HepG2 (cell line): ENCODE results near the gene NOS1AP. TPM values are rescaled to one million over a fixed set of nuclear protein-coding genes. Genes with fewer than 3 reads are reported as not detected.

Experiments used
- ATAC-seq: fragments of 200-7000 bp; cut with Tn5 transposase; 3 replicates; pipeline ENCODE4 v1.9.1; 2020; ENCODE audit warnings: mild to moderate bottlenecking, moderate library complexity
- BruUV-seq: library from RNA; stranded (reverse); fragments of 400-500 nt; replicated peaks from 2 replicates; lab custom pipeline; 2021; lab: Mats Ljungman, UMichigan
- CTCF ChIA-PET: fragments of 300-600 bp; formaldehyde crosslinking; extraction: SDS; loops from one replicate; lab custom pipeline; 2021; ENCODE audit warnings: low total read pairs, inconsistent platforms, low intra/inter-chr PET ratio; lab: Yijun Ruan, JAX
- POLR2A ChIA-PET: fragments of 350-600 bp; sonication (Branson Sonifier 250); formaldehyde crosslinking; loops from one replicate; lab custom pipeline; 2020; ENCODE audit warnings: antibody characterized with exemption, inconsistent platforms; lab: Yijun Ruan, JAX
- DNase-seq: peaks from one replicate; pipeline ENCODE4 v3.0.0-alpha.2; 2015; ENCODE audit warnings: low spot score
- FAIRE-seq: peaks from 3 replicates; lab custom pipeline; 2011; peaks lifted over from hg19 to GRCh38; lab: Jason Lieb, UNC
- H2AFZ ChIP-seq: one replicate; pipeline ENCODE4 v1.6.1; 2011; ENCODE audit warnings: low read length, inconsistent platforms
- H3K27ac ChIP-seq: fragments of 300-600 bp; 3 replicates; pipeline ENCODE4 v1.8.0; 2011; ENCODE audit warnings: mixed run types, mild to moderate bottlenecking, mixed read lengths, low read length, inconsistent platforms; ENCODE audit not compliant: insufficient read depth; ENCODE audit errors: extremely low read length
- H3K27me3 ChIP-seq, 2 experiments: fragments of 200-600 bp in 1 of 2; 2 replicates in 1 of 2; 3 replicates in 1 of 2; pipeline versions ENCODE4 v1.6.0 to v1.8.0; 2011; ENCODE audit warnings: low read length in 2 of 2, mild to moderate bottlenecking in 2 of 2, moderate library complexity in 2 of 2, inconsistent platforms in 1 of 2; ENCODE audit not compliant: insufficient read depth in 2 of 2, control insufficient read depth in 1 of 2
- H3K36me3 ChIP-seq, 2 experiments: fragments of 200-600 bp in 1 of 2; replicated peaks in 1 of 2; 2 replicates in 1 of 2; 3 replicates in 1 of 2; pipeline versions ENCODE4 v1.5.1 to v1.8.0; 2011; ENCODE audit warnings: low read length in 2 of 2, inconsistent platforms in 1 of 2; ENCODE audit not compliant: insufficient read depth in 2 of 2, control insufficient read depth in 1 of 2
- H3K4me1 ChIP-seq: 2 replicates; pipeline ENCODE4 v1.5.1; 2012; ENCODE audit warnings: low read length, inconsistent platforms; ENCODE audit not compliant: insufficient read depth
- H3K4me2 ChIP-seq: 2 replicates; pipeline ENCODE4 v1.6.0; 2011; ENCODE audit warnings: low read depth, low read length, inconsistent platforms
- H3K4me3 ChIP-seq, 3 experiments: fragments of 200-600 bp in 1 of 3; sonication (generic), shearing (Covaris generic) in 1 of 3; replicated peaks in 1 of 3; 2 replicates each; pipeline ENCODE4 v1.5.1; 2011 to 2016; ENCODE audit warnings: low read length in 3 of 3, inconsistent platforms in 2 of 3, low read depth in 2 of 3, mild to moderate bottlenecking in 2 of 3, control low read depth in 1 of 3, mixed read lengths in 1 of 3; ENCODE audit not compliant: insufficient read depth in 1 of 3
- H3K79me2 ChIP-seq: one replicate; pipeline ENCODE4 v1.6.1; 2011; ENCODE audit warnings: low read length, inconsistent platforms; ENCODE audit not compliant: insufficient read depth
- H3K9ac ChIP-seq: 2 replicates; pipeline ENCODE4 v1.6.0; 2011; ENCODE audit warnings: mild to moderate bottlenecking, low read depth, low read length, inconsistent platforms; ENCODE audit not compliant: insufficient read depth
- H3K9me3 ChIP-seq: 2 replicates; pipeline ENCODE4 v1.5.1; 2012; ENCODE audit warnings: mild to moderate bottlenecking, low read length
- H4K20me1 ChIP-seq: 2 replicates; pipeline ENCODE4 v1.6.0; 2011; ENCODE audit warnings: inconsistent platforms, mild to moderate bottlenecking, low read length, moderate library complexity; ENCODE audit not compliant: insufficient read depth
- ATF5 ChIP-seq: sonication (generic); formaldehyde crosslinking; IDR thresholded peaks from 2 replicates; pipeline ENCODE4 v1.4.0; 2020; ENCODE audit warnings: mild to moderate bottlenecking, low read depth, missing genetic modification reagents
- HIVEP1 ChIP-seq: sonication (generic); formaldehyde crosslinking; IDR thresholded peaks from 2 replicates; pipeline ENCODE4 v1.4.0; 2020; ENCODE audit warnings: mild to moderate bottlenecking, missing genetic modification reagents
- JDP2 ChIP-seq: sonication (generic); formaldehyde crosslinking; IDR thresholded peaks from 2 replicates; pipeline ENCODE4 v1.8.1; 2022; ENCODE audit warnings: missing genetic modification reagents, borderline replicate concordance
- PHF8 ChIP-seq: sonication (generic); formaldehyde crosslinking; IDR thresholded peaks from 2 replicates; pipeline ENCODE4 v1.5.0; 2020; ENCODE audit warnings: missing genetic modification reagents
- RARA ChIP-seq: IDR thresholded peaks from 2 replicates; pipeline ENCODE4 v1.6.1; 2016; ENCODE audit warnings: missing genetic modification reagents, missing compliant biosample characterization
- RBAK ChIP-seq: sonication (generic); formaldehyde crosslinking; IDR thresholded peaks from 2 replicates; pipeline ENCODE4 v1.5.1; 2020; ENCODE audit warnings: mild to moderate bottlenecking, missing genetic modification reagents
- SIX1 ChIP-seq: sonication (generic); formaldehyde crosslinking; IDR thresholded peaks from 2 replicates; pipeline ENCODE4 v1.4.0; 2020; ENCODE audit warnings: missing genetic modification reagents, borderline replicate concordance
- ZSCAN29 ChIP-seq: sonication (generic); formaldehyde crosslinking; conservative IDR thresholded peaks from 2 replicates; pipeline ENCODE4 v1.4.0; 2020; ENCODE audit warnings: mild to moderate bottlenecking, missing genetic modification reagents
- WGBS: methylation state at CpG from one replicate; pipeline ENCODE4 v1.1.6; 2017; ENCODE audit warnings: low lambda C conversion rate; 5-methylcytosine and 5-hydroxymethylcytosine counted together
- in situ Hi-C: cut with HindIII; loops from 2 replicates; pipeline ENCODE4 v1.10.0; 2017; ENCODE audit warnings: low pct_unique_long_range_greater_than_20kb; ENCODE audit not compliant: extremely low pct_ligation_motif_present
- intact Hi-C: fragments of 100-400 bp; cut with micrococcal nuclease; formaldehyde crosslinking; loops from one replicate; pipeline ENCODE4 v1.10.0; 2022; ENCODE audit not compliant: unreplicated experiment
- polyA plus RNA-seq, 8 experiments: library from polyadenylated mRNA; depleted of rRNA in 3 of 8; stranded (reverse) in 7 of 8; unstranded in 1 of 8; fragments of >200 nt; fragmentation: Illumina TruSeq in 4 of 8; extraction: Trizol in 4 of 8; gene quantifications; 2 replicates each; pipeline versions ENCODE4 v1.2.1 to v1.2.3, GENCODE V29; 2011 to 2016; ENCODE audit warnings: low read depth in 4 of 8, missing spikeins in 1 of 8, mixed read lengths in 1 of 8; ENCODE audit not compliant: insufficient read depth in 1 of 8
- total RNA-seq, 5 experiments: library from RNA; depleted of rRNA; stranded (reverse); fragments of >200 nt; fragmentation: Illumina TruSeq; extraction: Trizol; gene quantifications; 2 replicates each; pipeline ENCODE4 v1.2.3, GENCODE V29; 2016; ENCODE audit warnings: low read depth in 1 of 5
- TF ChIP-seq, protein P1 (sequence below): sonication (generic); formaldehyde crosslinking; IDR thresholded peaks from 2 replicates; pipeline ENCODE4 v1.5.0; 2020; ENCODE audit warnings: missing genetic modification reagents, mild to moderate bottlenecking, borderline replicate concordance
- TF ChIP-seq, protein P2 (sequence below): sonication (generic); formaldehyde crosslinking; IDR thresholded peaks from 2 replicates; pipeline ENCODE4 v1.4.0; 2020; ENCODE audit warnings: missing genetic modification reagents, mild to moderate bottlenecking, borderline replicate concordance

NOS1AP gene
- total and polyA plus RNA-seq, 2 of the 13 experiments (the other 11 are each of a cell fraction or from before 2014, with no cell fraction given), result 2.0 to 3.3 TPM

DNA sequence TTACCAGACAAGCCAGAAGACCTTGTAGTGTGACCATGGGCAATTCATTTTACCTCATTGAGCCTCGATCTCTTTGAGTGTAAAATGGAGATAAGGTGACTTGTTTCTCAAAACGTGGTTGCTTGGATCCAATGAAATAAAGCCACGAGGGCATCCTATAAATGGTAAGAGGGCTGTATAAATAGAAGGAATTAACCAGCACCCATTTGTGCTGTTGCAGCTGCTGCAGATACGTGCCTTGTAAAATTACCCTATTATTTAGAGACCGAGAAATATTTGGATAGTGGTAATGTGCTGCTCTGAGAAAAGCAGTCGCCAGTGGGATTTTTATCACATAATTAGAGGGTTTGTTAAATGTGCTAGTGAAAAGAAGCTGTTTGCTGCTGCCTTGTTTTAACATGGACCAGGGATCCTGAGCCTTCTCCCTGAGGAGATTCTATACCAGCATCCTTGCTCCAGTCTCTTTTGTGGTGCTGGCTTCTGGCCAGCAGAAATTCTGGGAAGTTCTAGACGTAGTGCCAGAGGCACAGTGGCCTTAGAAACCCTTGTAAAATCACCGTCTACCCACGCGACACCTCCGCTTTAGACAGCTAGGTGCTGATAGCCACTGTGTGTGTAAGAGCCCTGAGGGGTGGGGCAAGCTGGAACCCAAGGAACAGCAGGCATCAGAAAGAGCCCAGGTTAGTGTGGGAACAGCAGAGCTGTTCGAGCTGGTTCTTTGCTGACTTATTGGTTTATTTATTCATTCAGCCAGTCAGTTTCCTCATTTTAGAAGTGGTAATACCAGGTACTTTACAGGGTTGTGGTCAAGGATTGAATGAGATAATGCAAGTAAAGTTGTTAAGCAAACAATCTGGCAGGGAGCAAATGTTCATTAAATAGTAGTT is 137.5 kb downstream of the NOS1AP start (continued):
- no peak for TF ChIP-seq SIX1 (CRISPR knock-in tag)
- no peak for TF ChIP-seq ZSCAN29
- TF ChIP-seq, protein P1, sequence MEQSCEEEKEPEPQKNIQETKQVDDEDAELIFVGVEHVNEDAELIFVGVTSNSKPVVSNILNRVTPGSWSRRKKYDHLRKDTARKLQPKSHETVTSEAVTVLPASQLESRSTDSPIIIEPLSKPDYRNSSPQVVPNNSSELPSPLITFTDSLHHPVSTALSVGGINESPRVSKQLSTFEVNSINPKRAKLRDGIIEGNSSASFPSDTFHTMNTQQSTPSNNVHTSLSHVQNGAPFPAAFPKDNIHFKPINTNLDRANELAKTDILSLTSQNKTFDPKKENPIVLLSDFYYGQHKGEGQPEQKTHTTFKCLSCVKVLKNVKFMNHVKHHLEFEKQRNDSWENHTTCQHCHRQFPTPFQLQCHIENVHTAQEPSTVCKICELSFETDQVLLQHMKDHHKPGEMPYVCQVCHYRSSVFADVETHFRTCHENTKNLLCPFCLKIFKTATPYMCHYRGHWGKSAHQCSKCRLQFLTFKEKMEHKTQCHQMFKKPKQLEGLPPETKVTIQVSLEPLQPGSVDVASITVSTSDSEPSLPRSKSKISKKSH (CRISPR knock-in tag), result no peak
- TF ChIP-seq RARA (CRISPR knock-in tag), result no peak

DNA sequence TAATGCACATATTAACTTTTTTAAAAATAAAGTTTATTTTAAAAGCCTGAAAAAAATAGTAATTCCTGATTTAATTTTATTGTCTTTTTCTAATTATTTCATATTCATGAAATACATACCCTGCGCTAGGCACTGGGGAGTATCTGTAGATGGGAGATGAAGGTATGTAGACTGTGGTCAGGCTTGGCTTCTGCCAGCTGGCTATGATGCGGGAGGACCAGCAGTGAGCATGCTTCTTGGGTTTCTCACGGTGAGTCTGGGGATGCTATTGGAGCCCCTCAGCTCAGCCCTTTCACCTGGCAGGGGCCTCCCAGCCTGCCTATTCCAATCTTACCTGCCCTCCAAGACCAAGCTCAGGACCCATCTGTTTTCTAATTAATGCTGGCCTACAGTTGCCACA is 138.4 kb downstream of the NOS1AP start:
- no TSS peak for BruUV-seq
- Histone ChIP-seq H3K9ac (no peak overlapping the region), H3K4me2 (no peak overlapping the region), H3K36me3 (no peaks in the 10 kb centered on the region), H3K4me3 (no peak overlapping the region), H3K27ac (no peak overlapping the region), H2AFZ (no peak overlapping the region), H3K4me1 (peaks cover 56% of the 10 kb centered on the region), H3K79me2 (peaks cover 28% of the 10 kb centered on the region), H3K9me3 (no peaks in the 10 kb centered on the region), H3K27me3 (no peaks in the 10 kb centered on the region; a peak in 1 of 5 replicates), H4K20me1 (peaks cover 1% of the 10 kb centered on the region; the same call in 1 of the 2 replicates)
- FAIRE-seq (no peak), DNase-seq (no peak), ATAC-seq (no peak)
- ChIA-PET POLR2A (interaction anchor here (1.3 kb wide), 1 partner anchor 19 kb away, joined by 3 read pairs; no protein-coding TSS in a partner anchor), CTCF (no interaction called here)
- intact Hi-C loops (loop anchor here (5.0 kb wide), 1 partner anchor 544 kb away; no protein-coding TSS in a partner anchor), in situ Hi-C loops (no loop called here)
- 94% methylated on average over 3 of the region's 3 CpGs for WGBS
- TF ChIP-seq PHF8 (CRISPR knock-in tag) (no peak), HIVEP1 (CRISPR knock-in tag) (no peak), ATF5 (CRISPR knock-in tag) (no peak), JDP2 (CRISPR knock-in tag) (no peak), RBAK (CRISPR knock-in tag) (no peak)
- TF ChIP-seq, protein P2, sequence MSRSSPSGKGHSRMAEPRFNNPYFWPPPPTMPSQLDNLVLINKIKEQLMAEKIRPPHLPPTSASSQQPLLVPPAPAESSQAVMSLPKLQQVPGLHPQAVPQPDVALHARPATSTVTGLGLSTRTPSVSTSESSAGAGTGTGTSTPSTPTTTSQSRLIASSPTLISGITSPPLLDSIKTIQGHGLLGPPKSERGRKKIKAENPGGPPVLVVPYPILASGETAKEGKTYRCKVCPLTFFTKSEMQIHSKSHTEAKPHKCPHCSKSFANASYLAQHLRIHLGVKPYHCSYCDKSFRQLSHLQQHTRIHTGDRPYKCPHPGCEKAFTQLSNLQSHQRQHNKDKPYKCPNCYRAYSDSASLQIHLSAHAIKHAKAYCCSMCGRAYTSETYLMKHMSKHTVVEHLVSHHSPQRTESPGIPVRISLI (CRISPR knock-in tag), result no peak
